Activated CD4-positive, alpha-beta T cell treated with anti-CD3 and anti-CD28 coated beads, Interleukin-10, Interleukin-2, amounts not matched to agents 100 ng/mL and 50 ng/mL, durations not matched to agents 16 hours and 8 hours (primary cell): Measurements from ENCODE around the gene SREBF2.
A peak's percentile ranks its signal among the peaks of the same experiment; 100 is the strongest.

Experiments
- DNase-seq: peaks from one replicate; pipeline ENCODE4 v3.0.0-alpha.2; 2020

Gene SREBF2

GRCh38 chr22:41832553-41833368, at the start of gene SREBF2:
Gene SREBF2, plus strand, starts transcription at chr22:41833105. Its CDS starts 166 bp downstream, at chr22:41833271.
- peak; percentile 100 for DNase-seq

DNA sequence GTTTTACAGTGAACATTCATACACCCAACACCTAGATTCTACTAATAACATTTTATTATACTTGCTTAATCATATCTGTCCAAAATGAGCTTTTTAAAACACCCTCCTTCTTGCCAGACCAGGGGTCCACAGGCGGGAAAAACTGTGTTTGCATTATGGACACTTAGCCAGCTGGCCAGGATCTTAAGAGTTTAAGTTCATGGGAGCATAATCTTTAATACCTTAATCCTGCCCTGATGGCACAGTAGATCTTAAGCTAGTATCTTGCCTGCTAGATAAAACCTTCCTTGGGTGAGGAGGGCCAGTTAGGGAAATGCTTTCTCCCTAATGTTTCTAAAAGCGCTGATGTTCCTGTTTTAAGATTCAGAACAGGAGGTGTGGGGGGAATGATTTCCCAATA, 45.6 kb upstream of the SREBF2 start:
- DNase-seq: no peak

DNA sequence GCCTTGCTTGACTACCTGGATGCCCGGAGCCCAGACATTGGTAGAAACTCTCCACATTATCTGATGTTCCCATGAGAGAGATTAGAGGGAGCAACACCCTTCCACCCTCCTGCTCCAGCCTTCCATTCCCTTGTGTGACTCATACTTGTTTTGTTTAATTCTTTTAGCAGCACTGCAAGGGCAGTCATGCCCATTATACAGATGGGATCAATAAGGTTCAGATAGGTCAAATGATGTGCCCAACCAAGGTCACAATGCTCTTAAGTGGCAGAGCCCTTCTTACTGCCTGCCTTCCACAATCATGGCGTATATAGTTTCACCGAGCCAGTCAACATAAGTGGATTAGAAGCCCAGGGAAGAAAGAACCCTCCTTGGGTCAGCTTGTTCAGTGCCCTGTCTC, 39.0 kb upstream of the SREBF2 start:
- no peak for DNase-seq

- no peak for DNase-seq
Observed at GRCh38 chr22:41798736-41799135, 34.2 kb upstream of the SREBF2 start.

DNA sequence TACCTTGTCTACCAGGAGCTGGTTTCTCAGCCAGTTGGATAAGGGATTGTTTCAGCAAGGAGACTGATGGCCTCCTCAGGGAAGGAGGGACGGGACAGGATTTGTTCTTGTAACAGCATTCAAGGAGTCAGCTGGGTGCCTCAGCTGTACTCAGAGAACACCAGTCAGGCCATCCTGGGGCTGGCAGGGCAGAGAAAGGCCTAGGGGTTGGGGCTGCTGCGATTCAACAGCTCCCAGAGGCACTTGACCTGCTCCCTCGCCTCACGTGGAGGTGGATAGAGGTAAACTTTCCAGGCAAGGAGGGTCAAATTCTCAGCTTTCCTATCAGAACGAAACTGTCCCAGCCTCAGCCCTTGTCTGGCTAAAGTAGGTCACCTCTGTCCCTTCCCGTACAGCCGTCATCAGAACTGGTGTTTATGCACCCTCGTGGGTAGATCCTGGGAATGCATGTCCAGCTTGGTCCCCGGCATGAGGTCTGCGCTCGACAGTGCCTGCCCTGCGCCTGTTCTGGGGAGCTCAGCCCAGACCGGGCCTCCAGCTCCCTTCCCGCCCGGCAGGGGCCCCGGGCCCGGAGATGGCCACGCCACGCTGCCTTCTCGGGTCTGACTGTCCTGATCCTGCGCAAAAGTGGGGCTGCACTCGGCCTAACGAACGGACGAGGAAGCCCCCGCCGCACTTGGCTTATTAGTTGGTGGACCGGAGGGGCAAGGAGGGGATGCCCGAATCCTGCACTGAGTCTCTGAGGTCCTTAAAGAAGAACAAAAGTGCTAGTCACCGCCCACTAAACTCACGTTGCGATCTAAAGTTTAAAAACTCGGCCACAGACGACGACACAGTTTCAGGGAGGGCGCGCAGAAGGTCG, 33.2 kb upstream of the SREBF2 start:
- no peak for DNase-seq

- peak; percentile 94 for DNase-seq
Observed at GRCh38 chr22:41800348-41801146, 32.4 kb upstream of the SREBF2 start, which contains the start of gene CCDC134. Gene CCDC134, plus strand, starts transcription at chr22:41800679. Its CDS starts 8,212 bp downstream, at chr22:41808891.

- no peak for DNase-seq
Observed at GRCh38 chr22:41801147-41801819, 31.6 kb upstream of the SREBF2 start.

- DNase-seq: no peak
Observed at GRCh38 chr22:41801886-41802285, 31.0 kb upstream of the SREBF2 start.

- no peak for DNase-seq
Observed at GRCh38 chr22:41805639-41806038, 27.3 kb upstream of the SREBF2 start.

DNA sequence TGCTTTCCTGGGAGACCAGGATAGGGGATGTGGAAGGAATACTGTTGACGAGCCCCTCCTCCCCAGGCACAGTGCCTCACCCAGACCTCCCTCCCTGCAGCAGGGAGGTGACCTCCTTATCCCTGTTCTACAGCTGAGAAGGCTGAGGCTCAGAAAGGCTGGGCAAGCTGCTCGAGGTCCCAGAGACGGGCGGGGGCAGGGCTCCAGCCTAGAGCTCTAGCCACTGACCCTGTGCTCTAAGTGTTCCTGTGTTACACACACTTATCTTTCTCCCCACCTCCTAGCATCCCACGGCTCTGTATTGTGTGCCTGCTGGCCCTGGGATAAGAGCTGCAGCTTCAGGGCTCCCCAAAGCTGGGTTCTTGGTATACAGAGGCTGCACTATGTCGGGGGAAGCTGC, 24.5 kb upstream of the SREBF2 start:
- DNase-seq: no peak

DNA sequence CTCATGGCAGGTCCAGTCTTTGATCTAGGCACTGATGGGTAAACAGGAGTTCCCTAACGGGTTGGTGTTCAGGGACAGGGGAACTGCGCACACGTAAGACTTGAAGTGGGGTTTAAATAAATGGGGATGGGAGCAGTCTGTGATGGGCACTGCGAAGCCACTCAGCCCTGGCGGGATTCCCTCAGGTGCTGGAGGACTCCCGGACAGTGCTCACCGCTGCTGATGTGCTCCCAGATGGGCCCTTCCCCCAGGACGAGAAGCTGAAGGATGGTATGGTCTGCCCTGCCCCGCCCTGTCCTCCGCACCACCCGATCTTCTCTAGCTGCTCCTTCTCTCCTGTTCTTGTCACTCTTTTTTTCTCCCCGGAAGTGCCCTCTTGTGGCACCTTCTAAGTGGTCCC, 22.9 kb upstream of the SREBF2 start:
- no peak for DNase-seq

- no peak for DNase-seq
Observed at GRCh38 chr22:41812805-41813545, 19.9 kb upstream of the SREBF2 start.

DNA sequence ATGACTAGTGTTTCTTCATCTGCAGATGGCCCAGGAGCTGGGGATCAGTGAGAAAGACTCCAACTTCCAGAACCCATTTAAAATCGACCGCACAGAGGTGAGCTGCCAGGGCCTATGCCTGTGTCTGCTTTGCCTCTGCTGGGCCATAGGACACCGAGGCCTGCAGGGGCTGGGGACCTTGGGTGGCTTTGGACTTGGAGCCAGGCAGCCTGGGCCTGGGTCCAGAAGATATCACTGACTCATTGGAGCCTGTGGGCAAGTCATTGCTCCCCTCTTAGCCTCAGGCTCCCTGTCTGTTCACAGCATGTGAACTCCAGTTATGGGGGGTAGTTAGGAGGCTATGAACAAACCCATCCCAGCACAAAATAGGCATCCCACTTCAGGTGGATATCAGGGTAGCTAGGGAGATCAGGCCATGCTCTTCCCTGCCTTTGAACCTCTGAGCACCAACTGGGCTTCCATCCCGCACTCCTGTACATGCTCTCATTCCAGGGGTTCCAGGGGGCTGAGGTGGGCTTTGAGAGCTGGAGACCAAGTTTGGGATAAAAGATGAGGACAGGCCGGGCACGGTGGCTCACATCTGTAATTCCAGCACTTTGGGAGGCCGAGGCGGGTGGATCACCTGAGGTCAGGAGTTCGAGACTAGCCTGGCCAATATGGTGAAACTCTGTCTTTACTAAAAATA, 19.0 kb upstream of the SREBF2 start:
- no peak for DNase-seq

- no peak for DNase-seq
Observed at GRCh38 chr22:41815716-41816115, 17.2 kb upstream of the SREBF2 start.

- DNase-seq: no peak
Observed at GRCh38 chr22:41816241-41816640, 16.7 kb upstream of the SREBF2 start.

- DNase-seq: no peak
Observed at GRCh38 chr22:41816871-41817270, 16.0 kb upstream of the SREBF2 start.

- DNase-seq: no peak
Observed at GRCh38 chr22:41818011-41818410, 14.9 kb upstream of the SREBF2 start.

- DNase-seq: no peak
Observed at GRCh38 chr22:41818596-41818995, 14.3 kb upstream of the SREBF2 start.

DNA sequence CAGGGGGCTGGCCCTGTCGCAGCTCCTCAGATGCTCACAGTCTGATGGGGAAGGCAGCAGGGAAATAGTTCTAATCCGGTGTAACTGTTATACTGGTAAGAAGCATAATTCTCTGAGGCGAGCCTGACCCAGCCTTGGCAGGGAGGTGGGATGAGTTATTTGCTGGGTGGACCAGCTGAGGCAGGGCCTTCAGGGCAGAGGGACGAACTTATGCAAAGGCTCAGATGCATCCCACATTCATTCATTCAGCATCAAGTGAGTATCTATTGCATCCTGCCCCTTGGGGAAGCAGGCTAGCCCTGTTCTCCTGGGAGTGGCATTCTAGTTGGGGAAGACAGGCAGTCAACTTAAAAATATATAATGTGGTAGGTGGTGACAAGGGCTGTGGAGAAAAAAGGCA, 13.6 kb upstream of the SREBF2 start:
- DNase-seq: no peak

DNA sequence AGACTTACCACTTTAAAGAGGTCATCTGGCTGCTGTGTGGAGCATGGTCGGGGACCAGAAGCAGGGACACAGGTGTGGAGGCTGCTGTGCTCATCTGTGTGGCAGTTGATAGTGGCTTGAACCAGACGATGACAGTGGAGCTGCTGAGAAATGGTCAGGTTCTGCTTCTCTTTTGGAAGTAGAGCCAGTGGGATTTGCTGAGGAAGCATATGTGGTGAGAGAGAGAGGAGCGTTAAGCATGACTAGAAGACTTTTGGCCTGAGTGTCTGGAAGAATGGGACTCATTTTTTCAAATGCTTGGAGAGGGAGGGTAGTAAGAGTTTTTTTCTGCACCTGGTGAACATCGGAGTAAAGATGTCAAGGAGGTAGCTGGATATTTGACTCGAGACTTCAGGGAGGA, 12.5 kb upstream of the SREBF2 start:
- DNase-seq: no peak
